Right renal cortex interstitium (tissue), 3 donors: ENCODE results near the gene PLA2G4F. TPM values are rescaled to one million over a fixed set of nuclear protein-coding genes. Genes with fewer than 3 reads are reported as not detected.

Experiments
- DNase-seq, 3 donors: peaks; one replicate each; pipeline ENCODE4 v3.0.0-alpha.2; 2013; ENCODE audit warnings: low read depth in 3 of 3, low spot score in 2 of 3
- polyA plus RNA-seq, 3 donors: library from polyadenylated mRNA; unstranded; fragments of 120-200 nt; gene quantifications; one replicate each; pipeline ENCODE4 v1.2.1, GENCODE V29; 2013; ENCODE audit not compliant: insufficient read length in 3 of 3

PLA2G4F gene
- 10 to 100 TPM; 22.9 to 24.6 (median 24.0) TPM for polyA plus RNA-seq

DNA sequence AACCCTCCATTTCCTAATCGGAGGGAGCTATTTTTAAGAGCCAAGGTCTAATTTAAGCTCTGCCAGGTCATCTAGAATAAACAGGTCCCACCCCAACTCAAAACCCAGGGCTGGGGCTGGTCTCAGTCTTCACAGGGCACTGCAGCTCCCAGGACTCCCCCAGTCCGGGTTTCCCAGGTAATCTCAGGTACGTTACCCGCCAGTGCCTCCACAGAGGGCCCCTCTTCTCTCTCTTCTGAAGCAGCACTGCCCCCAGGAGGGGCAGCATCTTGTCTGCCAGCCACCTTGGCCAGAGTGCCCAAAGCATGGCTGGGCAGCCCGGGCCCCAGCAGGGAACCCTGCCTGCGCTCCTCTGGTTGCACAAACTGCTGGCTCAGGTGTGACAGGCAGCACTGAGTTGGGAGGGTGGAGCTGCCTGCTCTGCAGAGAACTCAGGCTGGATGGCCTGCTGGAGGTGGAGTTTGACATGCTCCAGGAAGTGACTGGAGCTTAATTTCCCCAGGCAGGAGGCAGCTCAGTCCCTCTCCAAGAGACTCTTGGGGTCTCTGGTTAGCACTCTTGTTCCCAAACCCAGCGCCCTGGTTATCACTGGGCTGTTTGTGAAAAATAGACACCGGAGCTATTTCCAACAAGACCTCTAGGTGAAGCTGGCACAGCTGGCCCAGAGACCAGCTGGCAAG lies at the start of gene PLA2G4F:
Gene PLA2G4F, minus strand, starts transcription at position 394 of the 680 bp plus-strand sequence. Its CDS starts 87 bp downstream, at position 307.
- DNase-seq = no peak

DNA sequence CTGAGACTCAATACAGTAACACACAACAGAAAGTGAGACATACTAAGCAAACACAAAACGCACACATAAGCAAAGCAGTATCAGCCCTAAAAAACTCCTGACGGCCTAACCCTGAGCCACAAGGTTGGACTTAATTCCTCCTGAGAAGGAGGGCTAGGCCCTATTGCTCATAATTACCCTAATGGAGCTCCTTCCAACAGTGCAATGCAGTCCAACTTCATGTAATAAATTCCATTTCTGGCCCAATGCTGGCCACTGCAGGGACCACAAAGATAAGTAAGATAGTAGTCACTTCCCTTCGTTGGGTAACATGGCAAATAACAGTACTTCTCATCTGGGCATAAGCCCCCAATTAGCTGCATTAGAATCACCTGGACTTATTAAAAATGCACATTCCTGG lies 47.5 kb upstream of the PLA2G4F start:
- no peak for DNase-seq

- no peak for DNase-seq
Measured at GRCh38 chr15:42202653-42203052, 46.2 kb upstream of the PLA2G4F start.

GRCh38 chr15:42201801-42202200 lies 45.4 kb upstream of the PLA2G4F start:
- no peak for DNase-seq

GRCh38 chr15:42199126-42199525 lies 42.7 kb upstream of the PLA2G4F start:
- no peak for DNase-seq

DNA sequence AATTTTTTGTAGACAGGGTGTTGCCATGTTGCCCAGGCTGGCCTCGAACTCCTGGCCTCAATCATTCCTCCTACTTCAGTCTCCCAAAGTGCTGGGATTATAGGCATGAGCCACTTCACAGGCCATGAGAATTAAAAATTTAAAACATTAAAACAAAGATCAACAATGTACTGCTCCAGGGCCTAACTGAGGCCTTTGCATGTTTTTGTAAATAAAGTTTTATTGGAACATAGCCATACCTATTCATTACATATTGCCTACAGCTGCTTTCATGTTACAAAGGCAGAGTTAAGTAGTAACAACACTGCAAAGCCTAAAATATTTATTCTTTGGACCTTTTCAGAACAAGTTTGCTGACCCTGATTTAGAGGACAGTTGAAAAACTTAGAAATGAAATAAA lies 42.1 kb upstream of the PLA2G4F start:
- no peak for DNase-seq

- DNase-seq = no peak
Measured at GRCh38 chr15:42194513-42194912, 38.1 kb upstream of the PLA2G4F start.

GRCh38 chr15:42193383-42193782 lies 36.9 kb upstream of the PLA2G4F start:
- DNase-seq = no peak

DNA sequence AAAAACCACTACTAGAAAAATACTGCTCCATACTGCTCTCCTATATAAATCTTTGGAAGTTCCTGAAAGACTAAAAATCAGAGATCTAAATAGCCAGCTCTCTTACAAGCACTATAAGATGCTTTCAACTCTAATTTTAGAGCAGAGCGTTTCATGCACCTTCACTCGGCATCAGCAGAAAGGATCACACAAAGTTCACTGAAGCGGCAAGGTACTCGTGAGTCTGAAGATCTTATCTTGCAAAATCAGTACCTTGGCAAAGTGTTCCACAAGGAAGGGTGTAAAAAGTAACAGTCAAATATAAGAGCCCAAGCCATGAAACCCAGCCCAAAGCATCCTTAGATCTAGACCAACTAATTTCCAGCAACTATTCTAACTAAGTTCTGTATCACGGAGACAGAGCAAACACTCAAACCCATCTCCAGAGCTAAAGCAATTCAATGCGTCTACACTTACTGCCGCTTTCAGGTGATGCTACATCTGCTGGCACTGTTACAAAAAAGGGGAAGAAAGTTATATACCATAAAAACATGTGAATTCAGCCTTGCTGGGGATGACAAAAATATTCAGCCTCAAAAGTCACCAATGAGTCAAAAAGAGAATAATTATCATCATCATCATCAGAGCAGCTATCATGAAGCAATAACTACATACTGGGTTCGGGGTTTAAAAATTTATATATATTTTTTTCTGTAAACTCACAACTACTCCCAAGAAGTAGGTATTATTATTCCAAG lies 35.3 kb upstream of the PLA2G4F start:
- no peak for DNase-seq

- no peak for DNase-seq
Measured at GRCh38 chr15:42190370-42190769, 33.9 kb upstream of the PLA2G4F start.

DNA sequence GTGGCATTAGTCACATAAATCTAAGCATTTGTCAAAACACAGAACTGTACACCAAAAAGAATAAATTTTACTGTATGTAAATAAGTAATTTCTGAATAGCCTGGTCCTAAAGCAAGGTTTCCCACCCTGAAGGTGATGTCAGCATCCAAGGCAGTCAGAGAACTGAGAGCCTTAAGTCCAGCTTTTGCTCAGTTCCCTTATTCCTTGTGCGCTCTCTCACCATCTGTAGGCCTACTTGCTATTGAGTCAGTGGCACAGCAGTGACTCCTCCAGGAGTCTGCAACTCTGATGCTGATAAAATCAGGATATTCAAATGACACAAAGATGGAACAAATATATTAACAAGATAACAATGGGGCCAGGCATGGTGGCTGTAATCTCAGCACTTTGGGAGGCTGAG lies 29.4 kb upstream of the PLA2G4F start:
- no peak for DNase-seq

DNA sequence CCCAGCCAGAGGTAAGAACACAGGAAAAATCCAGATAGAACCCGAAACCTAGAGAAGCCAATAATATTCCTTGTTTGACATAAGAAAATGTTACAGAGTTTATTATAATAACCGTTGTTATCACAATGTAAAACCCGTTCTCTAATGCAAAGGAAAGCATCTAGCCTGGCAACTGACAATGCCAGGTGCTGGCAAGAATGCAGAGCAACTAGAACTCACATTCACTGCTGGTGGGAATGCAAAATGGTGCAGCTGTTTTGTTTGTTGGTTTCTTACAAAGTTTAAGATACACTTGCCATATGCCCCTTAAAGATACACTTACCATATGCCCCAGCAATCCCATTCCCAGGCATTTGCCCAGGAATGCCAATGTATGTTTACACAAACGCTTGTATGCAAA lies 28.3 kb upstream of the PLA2G4F start:
- DNase-seq = no peak

- DNase-seq = no peak
Measured at GRCh38 chr15:42184296-42184695, 27.9 kb upstream of the PLA2G4F start.

- no peak for DNase-seq
Measured at GRCh38 chr15:42182961-42183360, 26.5 kb upstream of the PLA2G4F start.

- no peak for DNase-seq
Measured at GRCh38 chr15:42182328-42182886, 26.0 kb upstream of the PLA2G4F start.

- no peak for DNase-seq
Measured at GRCh38 chr15:42178056-42178455, 21.6 kb upstream of the PLA2G4F start.

DNA sequence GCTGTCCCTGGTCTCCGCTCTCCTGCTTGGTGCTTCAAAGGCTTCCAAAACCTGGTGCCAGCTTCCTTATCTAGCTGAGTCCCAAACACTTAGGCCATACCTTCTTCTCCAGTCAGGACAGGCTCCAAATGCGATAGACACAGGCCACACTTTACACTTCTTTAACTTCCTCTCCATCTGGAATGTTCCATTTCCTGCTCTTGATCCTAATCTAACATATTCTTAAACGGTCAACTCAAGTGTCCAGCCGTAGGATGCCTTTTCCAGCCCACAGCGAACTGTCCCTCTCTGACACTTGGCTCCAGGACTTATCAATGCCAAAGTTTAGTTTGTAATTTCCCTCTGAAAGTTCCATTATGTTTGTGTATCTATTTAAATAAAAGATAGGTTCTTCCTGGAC lies 19.2 kb upstream of the PLA2G4F start:
- DNase-seq = no peak

GRCh38 chr15:42172475-42172874 lies 16.0 kb upstream of the PLA2G4F start:
- DNase-seq = no peak

DNA sequence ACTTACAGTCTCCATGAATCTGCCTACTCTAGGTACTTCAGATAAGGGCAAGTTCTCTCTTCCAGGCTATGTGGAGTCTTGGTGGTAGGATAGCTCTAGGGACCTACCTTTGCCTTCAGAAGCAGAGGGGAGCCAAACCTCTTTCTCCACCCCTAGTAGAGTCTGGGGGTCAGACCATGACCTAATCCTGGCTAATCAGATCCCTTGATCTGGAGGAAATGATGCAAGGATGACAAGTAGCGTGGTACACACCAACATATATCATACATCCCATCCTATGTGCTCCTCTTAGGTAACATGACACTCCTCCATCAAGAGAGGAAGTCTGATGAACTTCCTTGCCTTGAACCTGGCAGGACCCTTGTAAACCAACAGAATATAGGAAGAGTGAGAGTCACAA lies 15.4 kb upstream of the PLA2G4F start:
- DNase-seq = no peak

- DNase-seq = no peak
Measured at GRCh38 chr15:42171122-42171521, 14.7 kb upstream of the PLA2G4F start.

GRCh38 chr15:42166225-42166940 lies 9.9 kb upstream of the PLA2G4F start:
- DNase-seq = no peak
